Right forelimb (tissue), 1 donor: ENCODE results near the gene CPN2.

Experiments used
- DNase-seq: peaks from one replicate; pipeline ENCODE4 v3.0.0-alpha.2; 2018

CPN2 gene

GRCh38 chr3:194351080-194351672, at the start of gene CPN2:
Gene CPN2 (minus strand): TSS chr3:194351328. CDS start chr3:194342702, 8,626 bp downstream.
- no peak for DNase-seq

GRCh38 chr3:194399874-194400411, 48.8 kb upstream of the CPN2 start:
- DNase-seq = no peak

- no peak for DNase-seq
Measured at GRCh38 chr3:194399166-194399565, 48.0 kb upstream of the CPN2 start, which contains the start of gene GP5. Gene GP5 (minus strand): TSS chr3:194399266. CDS start chr3:194398282, 984 bp downstream.

- DNase-seq = peak; percentile 57
Measured at GRCh38 chr3:194397757-194398312, 46.7 kb upstream of the CPN2 start.

- DNase-seq = peak; percentile 57
Measured at GRCh38 chr3:194396859-194397756, 46.0 kb upstream of the CPN2 start.

- DNase-seq = no peak
Measured at GRCh38 chr3:194396539-194396858, 45.4 kb upstream of the CPN2 start.

GRCh38 chr3:194395778-194396538, 44.8 kb upstream of the CPN2 start:
- DNase-seq = peak; percentile 74

- DNase-seq = no peak
Measured at GRCh38 chr3:194395212-194395611, 44.1 kb upstream of the CPN2 start.

- no peak for DNase-seq
Measured at GRCh38 chr3:194392576-194392975, 41.4 kb upstream of the CPN2 start.

GRCh38 chr3:194390835-194391234, 39.7 kb upstream of the CPN2 start:
- no peak for DNase-seq

GRCh38 chr3:194389269-194389668, 38.1 kb upstream of the CPN2 start:
- no peak for DNase-seq

- DNase-seq = no peak
Measured at GRCh38 chr3:194387926-194388418, 36.8 kb upstream of the CPN2 start.

- no peak for DNase-seq
Measured at GRCh38 chr3:194387276-194387675, 36.1 kb upstream of the CPN2 start.

- DNase-seq = no peak
Measured at GRCh38 chr3:194386648-194387047, 35.5 kb upstream of the CPN2 start.

GRCh38 chr3:194386066-194386465, 34.9 kb upstream of the CPN2 start:
- no peak for DNase-seq

- peak; percentile 34 for DNase-seq
Measured at GRCh38 chr3:194384569-194385001, 33.5 kb upstream of the CPN2 start.

- DNase-seq = peak; percentile 37
Measured at GRCh38 chr3:194384156-194384555, 33.0 kb upstream of the CPN2 start.

GRCh38 chr3:194383276-194383940, 32.3 kb upstream of the CPN2 start:
- no peak for DNase-seq

GRCh38 chr3:194382892-194383223, 31.7 kb upstream of the CPN2 start:
- DNase-seq = no peak

- DNase-seq = peak; percentile 34
Measured at GRCh38 chr3:194382196-194382891, 31.2 kb upstream of the CPN2 start.

GRCh38 chr3:194381460-194381875, 30.3 kb upstream of the CPN2 start:
- DNase-seq = no peak

GRCh38 chr3:194380326-194380725, 29.2 kb upstream of the CPN2 start:
- DNase-seq = no peak
